ENCODE data around the gene GDF10.

GDF10 gene

GRCh38 chr10:47268696-47269095 is 31.3 kb upstream of the GDF10 start:
- DNase-seq (ENCODE audit: extremely low read depth, low read depth), result no peak
- TF ChIP-seq CTCF (IDR thresholded peaks at IDR 0.05; ENCODE audit: low read depth, low read length, missing control alignments), result no peak
- H3K4me3 ChIP-seq (replicated peaks; ENCODE audit: low read depth, low read length), result no peak overlapping the region

DNA sequence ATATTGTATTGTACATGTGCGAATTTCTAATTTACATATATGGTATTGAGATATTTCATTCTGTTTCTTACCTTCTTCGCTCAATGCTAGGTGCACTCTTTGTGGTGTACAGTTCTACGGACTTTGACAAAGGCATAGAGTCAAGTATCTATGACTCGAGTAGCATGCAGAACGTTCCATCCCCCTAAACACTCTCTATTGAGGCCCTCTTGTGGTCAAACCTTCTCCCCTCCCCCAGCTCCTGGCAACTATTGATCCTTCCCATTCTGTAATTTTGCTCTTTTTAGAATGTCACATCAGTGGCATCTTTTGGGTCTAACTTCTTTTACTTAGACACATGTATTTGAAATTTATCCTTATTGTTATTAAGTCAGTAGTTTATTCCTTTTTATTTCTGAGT is 30.7 kb upstream of the GDF10 start:
- DNase-seq (ENCODE audit: extremely low read depth, low read depth), result no peak
- TF ChIP-seq CTCF (IDR thresholded peaks at IDR 0.05; ENCODE audit: low read depth, low read length, missing control alignments), result peak; percentile 8
- no peak overlapping the region for H3K4me3 ChIP-seq (replicated peaks; ENCODE audit: low read depth, low read length)

- no peak for TF ChIP-seq CTCF (IDR thresholded peaks at IDR 0.05; ENCODE audit: low read depth, low read length, missing control alignments)
- no peak for DNase-seq (ENCODE audit: extremely low read depth, low read depth)
- H3K4me3 ChIP-seq (replicated peaks; ENCODE audit: low read depth, low read length), result no peak overlapping the region
These were observed 23.9 kb upstream of the GDF10 start for GRCh38 chr10:47276071-47276470.

DNA sequence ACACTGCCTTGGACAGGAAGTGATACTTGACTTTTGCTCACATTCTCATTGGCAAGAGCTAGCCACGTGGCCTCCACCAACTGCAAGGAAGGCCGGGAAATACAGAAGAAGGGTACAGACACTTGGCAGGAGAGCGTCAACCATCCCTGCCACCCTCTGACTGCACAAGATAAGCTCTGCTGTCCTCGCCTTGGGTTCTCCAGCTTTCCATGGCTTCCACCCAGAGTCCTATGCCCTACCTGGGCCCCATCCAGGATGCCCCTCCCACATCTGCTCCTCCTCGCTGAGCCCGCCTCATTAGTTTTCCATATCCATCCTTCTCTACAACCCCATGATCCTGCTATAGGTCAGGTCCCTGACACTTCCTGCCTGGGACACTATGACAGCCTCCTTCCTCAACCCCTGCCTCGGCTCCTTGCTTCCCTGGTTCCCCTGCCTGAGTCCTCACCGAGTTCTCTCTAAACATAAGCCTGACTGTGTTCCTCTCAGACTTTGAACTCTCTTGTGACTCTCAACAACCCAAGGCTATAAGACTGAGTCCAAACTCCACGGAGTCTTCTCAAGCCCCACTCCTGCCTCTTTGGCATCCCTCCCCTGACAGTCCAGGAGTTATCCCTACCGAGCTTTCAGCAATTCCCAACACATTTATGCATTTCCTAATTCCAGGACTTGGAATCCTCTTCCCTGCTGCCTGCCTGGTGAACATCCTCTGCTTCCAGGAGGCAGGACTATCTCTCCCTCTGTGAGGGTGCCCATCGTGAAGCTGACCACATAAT is 23.2 kb upstream of the GDF10 start:
- no peak for DNase-seq (ENCODE audit: extremely low read depth, low read depth)
- H3K4me3 ChIP-seq (replicated peaks; ENCODE audit: low read depth, low read length), result no peak overlapping the region
- TF ChIP-seq CTCF (IDR thresholded peaks at IDR 0.05; ENCODE audit: low read depth, low read length, missing control alignments), result no peak

DNA sequence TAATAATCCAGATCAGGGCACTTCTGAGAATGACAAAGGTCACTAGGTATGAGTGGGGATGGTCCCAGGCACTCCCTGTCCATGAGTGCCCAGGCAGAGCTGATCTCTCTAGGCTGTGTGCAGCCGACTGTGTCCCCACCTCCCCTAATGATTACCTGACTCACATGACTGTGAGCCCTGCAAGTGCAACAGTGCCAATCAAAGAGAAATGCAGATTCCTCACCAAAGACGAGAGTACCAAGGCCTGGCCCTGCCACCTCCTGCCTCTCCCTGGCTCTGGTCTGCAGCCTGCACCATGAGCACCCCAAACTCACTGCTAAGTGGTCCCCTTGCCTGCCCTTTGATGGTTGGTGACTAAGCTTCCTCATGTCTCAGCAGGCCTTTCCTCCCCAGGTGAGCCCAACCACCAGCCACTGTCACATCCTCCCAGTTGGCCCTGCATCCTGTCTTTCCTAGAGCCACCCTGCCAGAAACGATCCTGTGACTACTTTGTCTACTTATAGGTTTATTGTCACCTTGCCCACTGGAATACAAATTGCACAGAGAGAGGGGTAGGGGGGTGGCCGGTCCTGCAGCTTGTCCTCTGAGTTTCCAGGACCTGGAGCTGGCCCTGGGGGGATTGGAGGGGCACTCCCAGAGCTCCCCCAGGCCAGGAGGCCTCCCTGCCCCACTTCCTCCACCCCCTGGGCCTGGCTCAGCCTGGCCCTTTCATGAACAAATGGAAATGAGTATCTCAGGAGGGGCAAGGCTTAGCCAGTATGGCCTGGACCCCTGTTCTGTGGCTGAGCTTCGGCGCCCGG is 22.4 kb upstream of the GDF10 start:
- H3K4me3 ChIP-seq (replicated peaks; ENCODE audit: low read depth, low read length), result no peak overlapping the region
- no peak for DNase-seq (ENCODE audit: extremely low read depth, low read depth)
- TF ChIP-seq CTCF (IDR thresholded peaks at IDR 0.05; ENCODE audit: low read depth, low read length, missing control alignments), result no peak

GRCh38 chr10:47278152-47278473 is 21.9 kb upstream of the GDF10 start:
- DNase-seq (ENCODE audit: extremely low read depth, low read depth), result no peak
- no peak overlapping the region for H3K4me3 ChIP-seq (replicated peaks; ENCODE audit: low read depth, low read length)
- TF ChIP-seq CTCF (IDR thresholded peaks at IDR 0.05; ENCODE audit: low read depth, low read length, missing control alignments), result no peak
